DOHH2 (cell line): Measurements from ENCODE around the gene RECQL5.

Experiments
- H3F3A ChIP-seq: fragments of 200-600 bp; sonication (generic), shearing (Covaris generic); 2 replicates; pipeline ENCODE4 v1.6.0; 2016; ENCODE audit warnings: antibody characterized with exemption, mild to moderate bottlenecking; ENCODE audit not compliant: control insufficient read depth, insufficient read depth
- H3K27ac ChIP-seq: fragments of 200-600 bp; sonication (generic); 2 replicates; pipeline ENCODE4 v1.5.1; 2014; ENCODE audit warnings: low read depth, mild to moderate bottlenecking, low read length, moderate library complexity
- H3K27me3 ChIP-seq: fragments of 200-600 bp; sonication (generic); 2 replicates; pipeline ENCODE4 v1.6.1; 2014; ENCODE audit warnings: mild to moderate bottlenecking, low read length, mixed read lengths; ENCODE audit not compliant: control insufficient read depth
- H3K36me3 ChIP-seq: fragments of 200-600 bp; sonication (generic); 2 replicates; pipeline ENCODE4 v1.6.1; 2014; ENCODE audit warnings: mild to moderate bottlenecking, low read length, moderate library complexity, mixed read lengths; ENCODE audit not compliant: control insufficient read depth
- H3K4me1 ChIP-seq: fragments of 200-600 bp; sonication (generic); 2 replicates; pipeline ENCODE4 v1.6.1; 2014; ENCODE audit warnings: mild to moderate bottlenecking, low read length, mixed read lengths; ENCODE audit not compliant: control insufficient read depth
- H3K4me2 ChIP-seq: fragments of 200-600 bp; sonication (generic); 2 replicates; pipeline ENCODE4 v1.6.0; 2014; ENCODE audit warnings: mild to moderate bottlenecking, low read length, moderate library complexity
- H3K4me3 ChIP-seq: fragments of 200-600 bp; sonication (generic); 2 replicates; pipeline ENCODE4 v1.5.1; 2014; ENCODE audit warnings: mild to moderate bottlenecking, low read length, mixed read lengths
- H3K79me2 ChIP-seq: fragments of 200-600 bp; sonication (generic); 2 replicates; pipeline ENCODE4 v1.6.1; 2014; ENCODE audit warnings: mild to moderate bottlenecking, low read length, mixed read lengths; ENCODE audit not compliant: control insufficient read depth
- H3K9me2 ChIP-seq: fragments of 200-600 bp; sonication (generic); replicated peaks from 2 replicates; pipeline ENCODE4 v1.6.1; 2014; ENCODE audit warnings: mild to moderate bottlenecking, low read length, mixed read lengths; ENCODE audit not compliant: control insufficient read depth
- H3K9me3 ChIP-seq: fragments of 200-600 bp; sonication (generic); 2 replicates; pipeline ENCODE4 v1.6.1; 2014; ENCODE audit warnings: antibody characterized with exemption, low read length, mixed read lengths; ENCODE audit not compliant: control insufficient read depth, insufficient read depth
- H4K20me1 ChIP-seq: fragments of 200-600 bp; sonication (generic); 2 replicates; pipeline ENCODE4 v1.6.0; 2014; ENCODE audit warnings: low read depth, mild to moderate bottlenecking, antibody characterized with exemption, low read length, moderate library complexity; ENCODE audit not compliant: control insufficient read depth, insufficient read depth
- CTCF ChIP-seq: fragments of 200-600 bp; sonication (generic); IDR thresholded peaks from one replicate; pipeline ENCODE4 v1.5.1; 2014; ENCODE audit warnings: antibody characterized with exemption, mild to moderate bottlenecking, low read depth, low read length; ENCODE audit not compliant: poor library complexity, severe bottlenecking
- EZH2phosphoT487 ChIP-seq: fragments of 200-600 bp; sonication (generic); IDR thresholded peaks from 2 replicates; pipeline ENCODE4 v1.6.1; 2017; ENCODE audit warnings: borderline replicate concordance, mild to moderate bottlenecking, antibody characterized with exemption, low read length, moderate library complexity, mixed read lengths

The RECQL5 gene

GRCh38 chr17:75706042-75706728 lies 39.2 kb upstream of the RECQL5 start:
- Histone ChIP-seq H3K36me3 (peaks cover 66% of the 10 kb centered on the region), H3K9me2 (no peaks in the 10 kb centered on the region), H3K4me3 (no peak overlapping the region), H3K4me1 (no peaks in the 10 kb centered on the region), H3F3A (peaks cover 3% of the 10 kb centered on the region; the same call in 1 of the 2 replicates), H3K27me3 (no peaks in the 10 kb centered on the region), H3K4me2 (no peak overlapping the region), H4K20me1 (no peaks in the 10 kb centered on the region), H3K9me3 (no peaks in the 10 kb centered on the region), H3K79me2 (no peaks in the 10 kb centered on the region), H3K27ac (no peak overlapping the region)
- TF ChIP-seq EZH2phosphoT487 (no peak), CTCF (no peak)

GRCh38 chr17:75704963-75705875 lies 38.3 kb upstream of the RECQL5 start:
- TF ChIP-seq CTCF = no peak
- no peak for TF ChIP-seq EZH2phosphoT487
- no peak overlapping the region for H3K27ac ChIP-seq
- no peak overlapping the region for H3K4me2 ChIP-seq
- no peaks in the 10 kb centered on the region for H3K79me2 ChIP-seq
- H3K36me3 ChIP-seq = peaks cover 76% of the 10 kb centered on the region
- H3K27me3 ChIP-seq = no peaks in the 10 kb centered on the region
- H3K9me3 ChIP-seq = no peaks in the 10 kb centered on the region
- H3K4me3 ChIP-seq = no peak overlapping the region
- no peaks in the 10 kb centered on the region for H3K9me2 ChIP-seq
- no peaks in the 10 kb centered on the region for H3F3A ChIP-seq
- H4K20me1 ChIP-seq = no peaks in the 10 kb centered on the region
- H3K4me1 ChIP-seq = no peaks in the 10 kb centered on the region

- Histone ChIP-seq H3K9me3 (no peaks in the 10 kb centered on the region), H3K79me2 (no peaks in the 10 kb centered on the region), H3K36me3 (peaks cover 91% of the 10 kb centered on the region), H3K4me2 (no peak overlapping the region), H4K20me1 (no peaks in the 10 kb centered on the region), H3K27me3 (no peaks in the 10 kb centered on the region), H3K27ac (no peak overlapping the region), H3K4me3 (no peak overlapping the region), H3K9me2 (no peaks in the 10 kb centered on the region), H3F3A (no peaks in the 10 kb centered on the region), H3K4me1 (no peaks in the 10 kb centered on the region)
- TF ChIP-seq CTCF = no peak
- no peak for TF ChIP-seq EZH2phosphoT487
Observed at GRCh38 chr17:75703591-75703990, 36.6 kb upstream of the RECQL5 start.
